Activated effector memory CD4-positive, alpha-beta T cell treated with Interleukin-2 at 50 U/mL for 16 hours (primary cell): Measurements from ENCODE around the gene HTR6.

Experiments
- DNase-seq: peaks from one replicate; pipeline ENCODE4 v3.0.0-alpha.2; 2020

HTR6 gene

DNA sequence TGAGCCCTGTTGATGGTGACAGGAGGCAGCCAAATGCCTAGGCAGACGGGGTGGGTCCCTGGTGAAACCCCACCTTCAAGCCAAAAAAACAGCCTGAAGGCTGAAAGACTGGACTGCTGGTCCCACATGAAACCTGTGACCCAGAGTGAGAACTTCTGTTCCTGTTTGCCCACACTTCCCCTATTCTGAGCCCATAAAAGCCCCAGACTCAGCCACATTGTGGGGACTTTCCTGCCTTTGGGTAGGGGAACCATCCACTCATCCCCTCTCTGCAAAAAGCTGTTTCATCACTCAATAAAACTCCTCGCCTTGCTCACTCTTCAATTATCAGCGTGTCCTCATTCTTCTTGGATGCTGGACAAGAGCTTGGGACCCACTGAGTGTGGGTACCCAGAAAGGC lies 25.2 kb downstream of the HTR6 start:
- DNase-seq: no peak

- no peak for DNase-seq
Observed at GRCh38 chr1:19690342-19690741, 25.7 kb downstream of the HTR6 start.

GRCh38 chr1:19694298-19694697 lies 29.6 kb downstream of the HTR6 start:
- DNase-seq: no peak

- no peak for DNase-seq
Observed at GRCh38 chr1:19695772-19696171, 31.1 kb downstream of the HTR6 start.

DNA sequence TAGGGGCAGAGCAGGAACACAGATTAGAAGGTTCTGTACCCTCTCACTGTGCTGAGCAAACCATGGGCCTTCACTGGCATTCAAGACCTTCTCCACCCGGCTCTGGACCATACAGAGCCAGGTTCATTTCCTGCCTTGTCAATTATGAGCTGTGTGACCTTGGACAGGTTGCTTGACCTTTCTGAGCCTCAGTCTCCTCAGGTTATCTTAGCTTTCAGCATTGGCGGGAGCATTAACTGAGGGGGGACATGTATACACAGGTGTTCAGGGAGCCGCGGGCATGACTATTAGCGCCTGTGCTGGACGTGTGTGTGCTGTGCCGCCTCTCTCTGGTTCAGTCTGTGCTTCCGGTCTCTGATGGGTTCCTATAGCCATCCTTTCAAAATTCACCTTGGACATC lies 32.1 kb downstream of the HTR6 start:
- DNase-seq: no peak

DNA sequence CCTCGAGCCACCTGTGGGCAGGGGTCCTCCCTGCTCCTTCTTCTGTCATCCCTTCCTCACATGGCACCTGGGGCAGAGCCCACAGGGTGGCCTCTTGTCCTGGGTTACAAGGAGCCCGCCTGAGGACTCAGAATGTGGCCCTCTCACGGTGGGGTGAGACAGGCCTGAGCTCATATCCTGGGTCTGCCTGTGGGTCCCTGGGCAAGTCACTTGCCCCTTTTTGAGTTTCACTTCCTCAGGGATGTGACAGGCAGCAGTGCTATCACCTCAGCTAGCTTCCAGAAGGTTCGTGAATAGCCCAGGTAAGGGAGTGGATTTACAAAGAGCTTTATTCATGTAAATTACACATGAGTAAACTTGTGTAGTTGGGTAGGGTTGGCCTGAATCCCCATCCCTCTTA lies 33.5 kb downstream of the HTR6 start:
- DNase-seq: no peak

- no peak for DNase-seq
Observed at GRCh38 chr1:19700079-19700777, 35.6 kb downstream of the HTR6 start.

GRCh38 chr1:19703280-19703679 lies 38.6 kb downstream of the HTR6 start:
- DNase-seq: no peak

DNA sequence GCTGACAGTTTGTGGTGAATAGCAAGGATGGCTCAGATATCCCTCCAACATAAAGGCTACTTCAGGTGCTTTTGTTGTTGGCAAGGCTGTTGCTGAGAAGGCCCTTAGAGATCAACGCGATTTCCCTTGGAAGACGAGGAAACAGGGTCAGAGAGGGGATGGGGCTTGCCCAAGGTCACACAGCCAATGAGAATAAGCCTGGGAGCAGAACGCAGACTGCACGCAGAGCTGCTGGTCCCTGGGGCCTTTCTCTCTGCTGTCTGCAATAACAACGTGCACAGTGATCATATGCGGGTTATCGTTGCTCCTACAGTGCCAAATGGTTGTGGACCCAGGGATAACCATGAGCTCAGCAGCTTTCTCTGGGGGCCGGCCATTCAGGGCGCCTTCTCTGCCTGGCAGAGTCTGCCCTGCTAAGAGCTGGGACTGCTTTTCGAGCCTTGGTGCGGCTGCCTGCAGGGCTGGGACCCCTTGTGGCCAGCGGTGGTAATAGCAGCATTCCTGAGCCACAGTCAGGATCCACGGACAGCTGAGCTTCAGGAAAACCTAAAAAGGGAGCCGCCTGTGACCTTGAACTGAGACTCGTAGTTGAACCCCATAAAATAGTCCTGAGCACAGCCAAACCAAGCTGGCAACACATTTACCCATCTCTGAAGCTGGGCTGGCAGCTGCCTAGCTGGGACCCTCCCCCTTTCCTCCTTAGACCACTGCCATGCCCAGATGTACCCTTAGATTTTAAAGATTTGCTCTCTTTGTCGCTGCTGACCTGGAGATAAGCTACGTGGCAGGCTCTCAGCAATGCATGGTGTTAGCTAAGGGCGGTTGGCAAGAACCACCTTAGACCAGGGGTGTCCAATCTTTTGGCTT lies 39.8 kb downstream of the HTR6 start:
- peak; percentile 48 for DNase-seq

- DNase-seq: no peak
Observed at GRCh38 chr1:19705464-19705863, 40.8 kb downstream of the HTR6 start.

DNA sequence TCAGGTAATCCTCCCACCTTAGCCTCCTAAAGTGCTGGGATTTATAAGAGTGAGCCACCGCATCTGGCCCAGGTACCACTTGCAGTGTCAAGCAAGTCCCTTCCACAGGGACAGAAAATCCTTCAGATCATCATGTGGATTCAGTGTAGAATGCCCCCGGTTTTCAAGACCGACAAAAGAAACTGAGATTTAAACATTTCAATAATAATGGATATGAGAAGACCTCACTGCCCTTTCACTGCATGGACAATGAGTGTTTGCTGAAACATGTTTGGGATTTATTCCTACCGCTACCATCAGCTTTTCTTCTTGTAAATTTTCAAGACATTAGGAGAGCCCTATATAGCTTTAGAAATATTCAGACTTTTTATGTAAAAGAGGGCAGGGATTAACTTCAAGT lies 41.5 kb downstream of the HTR6 start:
- no peak for DNase-seq

- no peak for DNase-seq
Observed at GRCh38 chr1:19708567-19709110, 44.0 kb downstream of the HTR6 start.

- no peak for DNase-seq
Observed at GRCh38 chr1:19709260-19709793, 44.7 kb downstream of the HTR6 start.

- DNase-seq: no peak
Observed at GRCh38 chr1:19710825-19711611, 46.3 kb downstream of the HTR6 start.

DNA sequence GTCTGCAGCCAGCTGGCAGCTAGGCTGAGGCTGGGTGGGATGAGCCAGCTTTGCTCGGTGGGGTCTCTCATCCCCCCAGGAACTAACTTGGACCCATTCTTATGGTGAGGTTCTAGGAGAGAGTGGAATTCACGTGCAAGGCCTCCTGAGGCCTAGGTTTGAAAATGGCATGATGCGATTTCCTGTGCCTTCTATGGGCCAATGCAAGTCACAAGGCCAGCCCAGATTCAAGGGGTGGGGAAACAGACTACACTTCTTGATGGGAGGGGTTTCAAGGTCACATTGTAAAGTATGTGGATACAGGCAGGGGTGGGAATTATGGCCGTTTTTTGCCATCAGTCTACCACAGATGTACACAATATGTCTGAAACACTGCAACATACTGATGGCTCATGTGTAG lies 48.3 kb downstream of the HTR6 start:
- no peak for DNase-seq

- DNase-seq: peak; percentile 70
Observed at GRCh38 chr1:19715334-19716203, 50.9 kb downstream of the HTR6 start.

GRCh38 chr1:19717467-19717866 lies 52.8 kb downstream of the HTR6 start:
- DNase-seq: no peak

DNA sequence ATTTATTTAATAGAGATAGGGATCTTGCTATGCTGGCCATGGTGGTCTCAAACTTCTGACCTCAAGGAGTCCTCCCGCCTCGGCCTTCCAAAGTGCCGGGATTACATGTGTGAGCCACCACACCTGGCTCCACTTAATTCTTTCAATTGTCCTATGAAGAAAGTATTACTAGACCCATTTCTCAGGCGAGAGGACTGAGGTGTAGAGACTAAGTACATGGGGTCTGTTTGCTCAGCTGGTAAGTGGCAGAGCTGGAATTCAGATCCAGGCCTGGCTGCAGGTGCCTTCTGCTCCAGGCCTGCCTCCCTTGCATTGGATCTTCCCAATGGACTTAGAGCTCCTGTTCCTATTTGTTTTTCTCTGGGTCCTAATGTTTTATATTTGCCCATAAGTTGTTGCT lies 55.5 kb downstream of the HTR6 start:
- no peak for DNase-seq

GRCh38 chr1:19720973-19721372 lies 56.3 kb downstream of the HTR6 start:
- no peak for DNase-seq

DNA sequence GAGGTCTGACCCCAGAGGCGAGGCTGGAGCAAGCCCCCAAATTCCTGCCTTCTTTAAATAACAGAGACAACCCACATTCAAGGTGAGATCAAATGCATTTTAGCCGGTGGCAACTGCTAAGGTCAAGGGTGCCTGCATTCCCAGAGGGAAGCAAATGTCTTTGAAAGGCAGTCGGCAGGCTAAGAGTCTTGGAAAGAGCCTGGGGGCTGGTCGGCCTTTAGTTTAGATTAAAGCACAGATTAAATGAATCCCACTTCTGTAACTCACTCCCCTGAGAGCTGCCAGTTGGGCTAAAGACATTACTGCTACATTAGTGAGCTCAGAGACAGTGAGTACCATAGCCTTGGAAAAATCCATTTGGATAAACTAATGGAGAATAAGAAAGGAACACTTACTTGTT lies 59.2 kb downstream of the HTR6 start:
- DNase-seq: no peak

DNA sequence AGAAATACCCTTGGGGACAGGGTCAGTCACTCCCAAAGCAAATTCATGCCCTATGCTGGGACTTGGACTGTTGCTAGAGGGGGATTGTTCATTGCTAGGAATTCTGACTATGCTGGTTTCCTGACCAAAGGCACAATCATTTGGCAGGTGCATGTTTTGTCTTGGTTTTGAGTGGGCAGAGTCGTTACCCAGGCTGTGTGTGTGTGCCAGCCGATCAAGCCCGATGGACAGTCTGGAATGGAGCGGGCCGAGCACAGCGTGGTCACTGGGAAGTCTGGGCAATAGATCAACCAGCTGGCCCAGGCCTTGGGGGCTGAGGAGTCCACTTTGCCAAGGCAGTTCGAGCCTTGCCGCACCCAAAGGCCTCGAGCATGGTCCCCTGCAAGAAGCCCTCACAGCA lies 60.9 kb downstream of the HTR6 start:
- DNase-seq: no peak
